Stimulated activated naive CD8-positive, alpha-beta T cell treated with anti-CD3 and anti-CD28 coated beads, Interleukin-15, amount 100 ng/mL, for 72 hours (primary cell): Measurements from ENCODE around the gene ATP8B3.
"Not testable (repeated sequence)": the region's sequence is repeated elsewhere in the genome, so short reads cannot be mapped to it uniquely, and the experiment has no call there.

Source experiments
- ATAC-seq: fragments of 150-1000 bp; cut with Tn5 transposase; 2 replicates; pipeline ENCODE4 v1.10.0; 2021; ENCODE audit warnings: mild to moderate bottlenecking, moderate library complexity
- DNase-seq, 2 donors: peaks; one replicate each; pipeline ENCODE4 v3.0.0; 2021 to 2022
- H3K27ac Mint-ChIP-seq, 2 donors: one replicate each; pipeline ENCODE4 v1.8.0; 2022; ENCODE audit warnings: mild to moderate bottlenecking in 2 of 2, mixed read lengths in 2 of 2, moderate library complexity in 2 of 2
- H3K27me3 Mint-ChIP-seq: one replicate; pipeline ENCODE4 v1.8.0; 2022; ENCODE audit warnings: mixed read lengths
- H3K4me1 Mint-ChIP-seq: one replicate; pipeline ENCODE4 v1.8.0; 2022; ENCODE audit warnings: mild to moderate bottlenecking, mixed read lengths
- H3K4me3 Mint-ChIP-seq, 2 donors: one replicate each; pipeline ENCODE4 v1.8.0; 2022; ENCODE audit warnings: mild to moderate bottlenecking in 2 of 2, mixed read lengths in 2 of 2, moderate library complexity in 1 of 2
- H3K9me3 Mint-ChIP-seq, 2 donors: one replicate each; pipeline ENCODE4 v1.8.0; 2022; ENCODE audit warnings: mixed read lengths in 2 of 2

The ATP8B3 gene

GRCh38 chr19:1805401-1806183 lies 6.5 kb downstream of the ATP8B3 start:
- no peaks in the 10 kb centered on the region for H3K4me1 Mint-ChIP-seq
- peaks cover 2% of the 10 kb centered on the region for H3K27me3 Mint-ChIP-seq
- ATAC-seq (no peak), DNase-seq (no peak)
- no peak overlapping the region for H3K4me3 Mint-ChIP-seq
- no peaks in the 10 kb centered on the region for H3K9me3 Mint-ChIP-seq
- no peak overlapping the region for H3K27ac Mint-ChIP-seq

DNA sequence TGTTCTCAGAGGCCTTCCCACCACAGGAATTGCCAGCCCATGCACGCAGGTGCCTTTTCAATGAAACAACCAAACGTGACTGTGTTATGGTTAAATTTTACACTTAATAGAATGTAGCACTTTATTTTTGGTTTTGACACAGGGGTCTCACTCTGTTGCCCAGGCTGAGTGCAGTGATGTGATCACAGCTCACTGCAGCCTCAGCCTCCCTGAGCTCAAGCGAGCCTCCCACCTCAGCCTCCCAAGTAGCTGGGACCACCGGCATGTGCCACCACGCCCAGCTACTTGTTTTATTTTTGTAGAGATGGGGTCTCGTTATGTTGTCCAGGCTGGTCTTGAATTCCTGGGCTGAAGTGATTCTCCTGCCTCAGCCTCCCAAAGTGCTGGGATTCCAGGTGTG lies 7.2 kb downstream of the ATP8B3 start:
- H3K4me3 Mint-ChIP-seq = no peak overlapping the region
- H3K4me1 Mint-ChIP-seq = no peaks in the 10 kb centered on the region
- no peak overlapping the region for H3K27ac Mint-ChIP-seq
- DNase-seq = no peak
- H3K27me3 Mint-ChIP-seq = no peaks in the 10 kb centered on the region
- H3K9me3 Mint-ChIP-seq = no peaks in the 10 kb centered on the region
- ATAC-seq = no peak

DNA sequence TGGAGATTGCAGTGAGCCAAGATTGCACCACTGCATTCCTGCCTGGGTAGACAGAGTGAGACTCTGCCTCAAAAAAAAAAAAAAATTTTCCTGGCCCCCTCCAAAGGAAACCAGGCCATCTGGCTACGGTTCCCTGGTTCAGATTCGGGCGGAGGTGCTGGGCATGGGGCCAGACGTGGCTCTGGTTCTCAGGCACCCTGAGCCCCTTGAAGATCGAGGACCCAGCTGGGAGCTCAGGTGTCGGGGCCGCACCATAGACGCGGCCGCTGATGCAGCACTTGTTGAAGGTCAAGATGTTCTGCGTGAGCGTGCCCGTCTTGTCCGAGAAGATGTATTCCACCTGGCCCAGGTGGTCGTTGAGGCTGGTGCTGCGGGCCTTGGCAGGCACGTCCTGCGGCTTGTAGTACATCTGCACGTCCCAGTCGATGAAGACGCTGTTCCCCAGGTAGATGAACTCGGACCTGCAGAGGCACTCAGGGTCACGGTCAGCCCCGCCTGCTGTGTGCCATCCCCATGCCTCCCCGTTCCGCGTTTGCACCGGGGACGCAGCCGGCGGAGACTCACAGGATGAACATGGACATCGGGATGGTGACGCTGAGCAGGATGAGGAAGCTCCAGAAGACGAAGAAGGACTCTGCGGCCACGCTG lies 12.3 kb downstream of the ATP8B3 start:
- no peak overlapping the region for H3K27ac Mint-ChIP-seq
- H3K4me3 Mint-ChIP-seq = no peak overlapping the region
- H3K27me3 Mint-ChIP-seq = peaks cover 25% of the 10 kb centered on the region
- peaks cover 10% of the 10 kb centered on the region for H3K4me1 Mint-ChIP-seq
- H3K9me3 Mint-ChIP-seq = no peaks in the 10 kb centered on the region
- ATAC-seq (no peak), DNase-seq (no peak)

DNA sequence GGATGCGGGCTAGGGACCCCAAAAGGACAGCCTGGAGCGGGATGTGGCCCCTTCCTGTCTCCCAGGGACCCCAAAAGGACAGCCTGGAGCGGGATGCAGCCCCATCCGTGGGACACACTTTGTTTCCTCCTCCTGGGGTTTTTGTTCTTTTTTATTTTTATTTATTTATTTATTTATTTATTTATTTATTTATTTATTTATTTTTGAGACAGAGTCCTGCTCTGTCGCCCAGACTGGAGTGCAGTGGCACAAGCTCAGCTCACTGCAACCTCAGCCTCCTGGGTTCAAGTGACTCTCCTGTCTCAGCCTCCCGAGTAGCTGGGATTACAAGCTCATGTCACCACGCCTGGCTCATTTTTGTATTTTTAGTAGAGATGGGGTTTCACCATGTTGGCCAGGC lies 14.8 kb downstream of the ATP8B3 start:
- H3K4me1 Mint-ChIP-seq = peaks cover 18% of the 10 kb centered on the region
- H3K4me3 Mint-ChIP-seq, H3K9me3 Mint-ChIP-seq, H3K27ac Mint-ChIP-seq, ATAC-seq, DNase-seq: not testable (repeated sequence)
- peaks cover 36% of the 10 kb centered on the region for H3K27me3 Mint-ChIP-seq

- Mint-ChIP-seq H3K27me3 (peaks cover 36% of the 10 kb centered on the region), H3K4me1 (peaks cover 18% of the 10 kb centered on the region), H3K27ac (no peak overlapping the region), H3K9me3 (no peaks in the 10 kb centered on the region), H3K4me3 (no peak overlapping the region)
- ATAC-seq = no peak
- DNase-seq = no peak
Observed at GRCh38 chr19:1796395-1797142, 15.5 kb downstream of the ATP8B3 start.

DNA sequence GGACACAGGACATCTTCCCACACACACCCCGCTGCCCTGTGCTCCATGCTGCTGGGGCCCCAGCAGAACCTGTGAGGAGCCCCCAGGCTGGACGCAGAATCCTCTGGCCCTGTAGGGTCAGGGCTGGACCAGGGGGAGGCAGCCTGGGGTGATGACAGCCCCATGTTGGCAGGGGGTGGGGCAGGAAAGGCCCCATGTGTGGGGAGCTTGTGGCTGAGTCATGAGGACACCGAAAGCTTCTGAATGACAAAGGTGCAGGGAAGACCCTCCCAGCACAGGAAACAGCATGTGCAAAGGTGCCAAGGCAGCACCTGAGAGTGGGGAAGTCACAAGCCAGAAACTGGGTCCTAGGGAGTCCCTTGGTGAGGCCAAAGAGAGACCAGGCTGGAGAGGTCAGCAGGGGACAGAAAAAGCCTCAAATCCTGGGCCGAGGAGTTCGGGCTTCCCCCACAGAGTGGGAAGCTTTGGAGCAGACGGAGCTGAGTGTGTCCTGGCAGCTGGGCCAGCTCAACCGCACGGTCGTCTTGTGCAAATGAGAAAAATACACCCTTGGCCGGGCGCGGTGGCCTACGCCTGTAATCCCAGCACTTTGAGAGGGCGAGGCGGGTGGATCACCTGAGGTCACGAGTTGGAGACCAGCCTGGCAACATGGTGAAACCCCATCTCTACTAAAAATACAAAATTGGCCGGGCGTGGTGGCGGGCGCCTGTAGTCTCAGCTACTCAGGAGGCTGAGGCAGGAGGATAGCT lies 17.5 kb downstream of the ATP8B3 start:
- Mint-ChIP-seq H3K9me3 (no peaks in the 10 kb centered on the region), H3K4me1 (peaks cover 18% of the 10 kb centered on the region), H3K27me3 (peaks cover 47% of the 10 kb centered on the region), H3K27ac (no peak overlapping the region), H3K4me3 (no peak overlapping the region)
- ATAC-seq (peak; percentile 52), DNase-seq (no peak)

GRCh38 chr19:1791879-1792278 lies 20.2 kb downstream of the ATP8B3 start:
- no peak for DNase-seq
- no peak for ATAC-seq
- H3K27ac Mint-ChIP-seq = no peak overlapping the region
- H3K27me3 Mint-ChIP-seq = peaks cover 62% of the 10 kb centered on the region
- peaks cover 18% of the 10 kb centered on the region for H3K4me1 Mint-ChIP-seq
- H3K4me3 Mint-ChIP-seq = no peak overlapping the region
- H3K9me3 Mint-ChIP-seq = no peaks in the 10 kb centered on the region

DNA sequence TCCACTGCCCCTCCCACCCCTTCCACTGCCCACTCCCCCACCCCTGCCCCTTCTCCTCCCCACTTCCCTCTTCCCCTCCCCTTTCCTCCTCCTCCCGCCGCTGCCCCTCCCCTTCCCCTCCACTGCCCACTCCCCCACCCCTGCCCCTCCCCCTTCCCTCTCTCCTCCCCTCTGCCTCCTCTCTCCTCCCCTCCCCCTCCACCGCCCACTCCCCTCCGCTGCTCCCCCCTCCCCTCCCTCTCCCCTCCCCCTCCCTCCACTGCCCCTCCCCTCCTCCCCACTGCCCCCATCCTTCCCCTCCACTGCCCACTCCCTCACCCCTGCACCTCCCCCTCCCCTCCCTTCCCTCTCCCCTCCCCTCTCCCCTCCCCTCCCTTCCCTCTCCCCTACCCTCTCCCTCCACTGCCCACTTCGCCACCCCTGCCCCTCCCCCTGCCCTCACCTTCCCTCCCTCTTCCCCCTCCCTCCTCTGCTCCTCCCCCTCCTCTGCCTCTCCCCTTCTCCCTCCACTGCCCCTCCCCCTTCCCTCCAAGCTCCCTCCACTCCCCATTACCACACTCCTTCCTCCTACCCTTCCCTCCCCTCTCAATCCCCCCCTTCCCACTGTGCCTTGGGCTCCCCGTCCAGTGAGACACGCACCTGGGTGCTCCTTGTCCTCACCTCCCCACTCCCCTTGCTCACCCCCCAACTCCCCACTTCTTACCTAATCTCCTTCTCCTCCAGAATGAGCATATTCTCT lies 21.9 kb downstream of the ATP8B3 start:
- ATAC-seq = no peak
- H3K4me3 Mint-ChIP-seq = no peak overlapping the region

GRCh38 chr19:1789261-1790041 lies 22.6 kb downstream of the ATP8B3 start:
- Mint-ChIP-seq H3K27ac (no peak overlapping the region), H3K4me3 (no peak overlapping the region), H3K27me3 (peaks cover 61% of the 10 kb centered on the region), H3K9me3 (no peaks in the 10 kb centered on the region), H3K4me1 (peaks cover 5% of the 10 kb centered on the region)
- ATAC-seq (no peak), DNase-seq (no peak)

More for the DNA sequence above, 21.9 kb downstream of the ATP8B3 start:
- Mint-ChIP-seq H3K4me1 (peaks cover 9% of the 10 kb centered on the region), H3K27ac (no peak overlapping the region), H3K27me3 (peaks cover 62% of the 10 kb centered on the region), H3K9me3 (no peaks in the 10 kb centered on the region)
- no peak for DNase-seq

GRCh38 chr19:1787116-1787515 lies 25.0 kb downstream of the ATP8B3 start:
- Mint-ChIP-seq H3K27me3 (peaks cover 75% of the 10 kb centered on the region), H3K4me3 (no peak overlapping the region)

GRCh38 chr19:1786668-1787067 lies 25.4 kb downstream of the ATP8B3 start:
- no peak for ATAC-seq
- H3K27me3 Mint-ChIP-seq = peaks cover 75% of the 10 kb centered on the region

More at GRCh38 chr19:1787116-1787515, 25.0 kb downstream of the ATP8B3 start:
- DNase-seq (no peak), ATAC-seq (no peak)
- Mint-ChIP-seq H3K27ac (no peak overlapping the region), H3K9me3 (no peaks in the 10 kb centered on the region), H3K4me1 (no peaks in the 10 kb centered on the region)

DNA sequence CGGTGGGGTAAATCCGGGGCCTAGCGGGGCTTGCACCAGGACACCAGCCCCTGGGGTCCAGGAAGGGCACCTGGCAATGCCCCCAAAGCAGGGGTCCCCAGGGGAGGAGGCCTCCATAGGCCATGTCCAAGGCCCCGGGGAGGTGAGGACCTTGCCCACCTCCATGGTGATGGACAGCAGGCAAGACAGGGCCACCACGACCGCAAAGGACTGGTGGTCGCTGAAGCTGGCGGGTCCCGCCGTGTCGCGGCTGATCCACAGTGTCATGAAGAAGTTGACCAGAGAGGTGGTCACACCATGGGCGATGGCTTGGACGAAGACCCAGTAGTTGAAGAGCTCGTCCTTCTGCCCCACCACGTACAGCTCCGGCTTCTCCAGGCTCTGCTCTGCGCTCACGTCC lies 26.8 kb downstream of the ATP8B3 start:
- peaks cover 76% of the 10 kb centered on the region for H3K27me3 Mint-ChIP-seq
- DNase-seq (no peak), ATAC-seq (no peak)
- no peak overlapping the region for H3K27ac Mint-ChIP-seq
- H3K9me3 Mint-ChIP-seq = no peaks in the 10 kb centered on the region
- no peaks in the 10 kb centered on the region for H3K4me1 Mint-ChIP-seq
- H3K4me3 Mint-ChIP-seq = no peak overlapping the region

More at GRCh38 chr19:1786668-1787067, 25.4 kb downstream of the ATP8B3 start:
- Mint-ChIP-seq H3K4me3 (no peak overlapping the region), H3K27ac (no peak overlapping the region), H3K4me1 (no peaks in the 10 kb centered on the region), H3K9me3 (no peaks in the 10 kb centered on the region)
- no peak for DNase-seq

DNA sequence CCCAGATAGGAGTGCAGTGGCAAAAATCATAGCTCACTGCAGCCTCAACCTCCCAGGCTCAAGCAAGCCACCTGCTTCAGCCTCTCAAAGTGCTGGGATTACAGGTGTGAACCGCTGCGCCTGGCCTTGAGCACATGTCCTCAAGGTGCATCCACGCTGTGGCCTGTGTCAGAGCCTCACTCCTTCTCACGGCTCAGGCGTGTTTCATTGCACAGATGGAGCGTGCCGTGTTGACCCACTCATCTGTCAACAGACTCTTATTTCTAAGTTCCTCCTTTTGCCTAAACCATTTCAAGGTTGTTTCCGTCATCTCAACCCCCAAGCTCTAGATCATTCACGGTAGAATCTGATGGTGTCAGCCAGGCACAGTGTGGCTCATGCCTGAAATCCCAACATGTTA lies 28.2 kb downstream of the ATP8B3 start:
- Mint-ChIP-seq H3K4me1 (no peaks in the 10 kb centered on the region), H3K27me3 (peaks cover 83% of the 10 kb centered on the region), H3K4me3 (no peak overlapping the region), H3K9me3 (no peaks in the 10 kb centered on the region), H3K27ac (no peak overlapping the region)
- DNase-seq = no peak
- no peak for ATAC-seq

- H3K4me1 Mint-ChIP-seq = no peaks in the 10 kb centered on the region
- ATAC-seq (no peak), DNase-seq (no peak)
- H3K9me3 Mint-ChIP-seq = no peaks in the 10 kb centered on the region
- H3K4me3 Mint-ChIP-seq = no peak overlapping the region
- no peak overlapping the region for H3K27ac Mint-ChIP-seq
- peaks cover 83% of the 10 kb centered on the region for H3K27me3 Mint-ChIP-seq
Observed at GRCh38 chr19:1783354-1783753, 28.7 kb downstream of the ATP8B3 start.
